HCT116 (cell line): ENCODE data around the gene DMD. TPM values are rescaled to one million over a fixed set of nuclear protein-coding genes. Genes with fewer than 3 reads are reported as not detected.

Experiments
- ATAC-seq: fragments of 200-7000 bp; cut with Tn5 transposase; 2 replicates; pipeline ENCODE4 v1.9.1; 2020; ENCODE audit warnings: mild to moderate bottlenecking, moderate library complexity
- BruUV-seq: library from RNA; stranded (reverse); fragments of 400-500 nt; replicated peaks from 2 replicates; lab custom pipeline; 2021; lab: Mats Ljungman, UMichigan
- CTCF ChIA-PET: fragments of 300-600 bp; sonication (Branson Sonifier 250); formaldehyde crosslinking; loops from one replicate; lab custom pipeline; 2021; ENCODE audit warnings: antibody characterized with exemption; lab: Charles Lee
- POLR2A ChIA-PET: fragments of 300-600, 350-600 bp; sonication (Branson Sonifier 250); formaldehyde crosslinking; loops from one replicate; lab custom pipeline; 2021; ENCODE audit warnings: antibody characterized with exemption; lab: Charles Lee
- RAD21 ChIA-PET, 2 experiments: fragments of 300-600 bp; sonication (Branson Sonifier 250); formaldehyde crosslinking; loops; one replicate each; lab custom pipeline; 2023; ENCODE audit warnings: low total read pairs in 2 of 2; ENCODE audit not compliant: uncharacterized antibody in 2 of 2, unreplicated experiment in 2 of 2, low non-redundant PET in 1 of 2; lab: Charles Lee
- DNase-seq: peaks from one replicate; pipeline ENCODE4 v3.0.0-alpha.2; 2010; ENCODE audit warnings: low read depth, low spot score
- H2AFZ ChIP-seq: fragments of 200-600 bp; shearing (Covaris generic), sonication (generic); 2 replicates; pipeline ENCODE4 v1.6.1; 2017; ENCODE audit warnings: low read depth, mixed run types, mixed read lengths, antibody characterized with exemption, low read length; ENCODE audit not compliant: poor library complexity, severe bottlenecking
- H3K27ac ChIP-seq: 2 replicates; pipeline ENCODE4 v1.5.1; 2012; ENCODE audit warnings: low read depth, low read length
- H3K27me3 ChIP-seq: fragments of 200-600 bp; sonication (generic); 2 replicates; pipeline ENCODE4 v1.6.1; 2016; ENCODE audit warnings: mixed run types, low read length, mixed read lengths; ENCODE audit not compliant: insufficient read depth
- H3K36me3 ChIP-seq, 2 experiments: fragments of 200-500 bp in 1 of 2; fragments of 200-600 bp in 1 of 2; sonication (Bioruptor generic) in 1 of 2; sonication (generic) in 1 of 2; 2 replicates each; pipeline versions ENCODE4 v1.5.1 to v1.6.1; 2014 to 2016; ENCODE audit warnings: low read length in 2 of 2, inconsistent platforms in 1 of 2, mixed read lengths in 1 of 2, mixed run types in 1 of 2; ENCODE audit not compliant: insufficient read depth in 2 of 2, control insufficient read depth in 1 of 2
- H3K4me1 ChIP-seq, 2 experiments: fragments of 200-600 bp in 1 of 2; sonication (generic) in 1 of 2; 2 replicates each; pipeline versions ENCODE4 v1.5.1 to v1.6.1; 2012 to 2017; ENCODE audit warnings: low read length in 2 of 2, inconsistent platforms in 1 of 2, mild to moderate bottlenecking in 1 of 2, mixed read lengths in 1 of 2, mixed run types in 1 of 2, moderate library complexity in 1 of 2; ENCODE audit not compliant: insufficient read depth in 2 of 2, control insufficient read depth in 1 of 2
- H3K4me2 ChIP-seq: fragments of 200-600 bp; sonication (generic); 2 replicates; pipeline ENCODE4 v1.6.1; 2017; ENCODE audit warnings: mixed run types, low read length, mixed read lengths
- H3K4me3 ChIP-seq, 2 experiments: fragments of 200-600 bp in 1 of 2; sonication (generic) in 1 of 2; replicated peaks in 1 of 2; 2 replicates each; pipeline ENCODE4 v1.5.1; 2011 to 2016; ENCODE audit warnings: low read length in 2 of 2, control low read depth in 1 of 2, low read depth in 1 of 2, mild to moderate bottlenecking in 1 of 2, mixed read lengths in 1 of 2, mixed run types in 1 of 2
- H3K79me2 ChIP-seq: fragments of 200-600 bp; sonication (generic); 2 replicates; pipeline ENCODE4 v1.6.1; 2017; ENCODE audit warnings: mild to moderate bottlenecking, mixed run types, low read length, moderate library complexity, mixed read lengths; ENCODE audit not compliant: insufficient read depth
- H3K9ac ChIP-seq: fragments of 200-600 bp; sonication (generic); 2 replicates; pipeline ENCODE4 v1.6.1; 2016; ENCODE audit warnings: low read length, mixed read lengths
- H3K9me2 ChIP-seq: fragments of 200-600 bp; sonication (generic), shearing (Covaris generic); 2 replicates; pipeline ENCODE4 v1.6.1; 2017; ENCODE audit warnings: mixed run types, mild to moderate bottlenecking, moderate library complexity; ENCODE audit not compliant: insufficient read depth
- H3K9me3 ChIP-seq, 2 experiments: fragments of 200-500 bp in 1 of 2; fragments of 200-600 bp in 1 of 2; sonication (Bioruptor generic) in 1 of 2; sonication (generic) in 1 of 2; 2 replicates each; pipeline ENCODE4 v1.6.1; 2014 to 2017; ENCODE audit warnings: low read length in 2 of 2, mixed read lengths in 2 of 2, inconsistent platforms in 1 of 2, low read depth in 1 of 2, mild to moderate bottlenecking in 1 of 2, mixed run types in 1 of 2, moderate library complexity in 1 of 2; ENCODE audit not compliant: control insufficient read depth in 1 of 2, insufficient read depth in 1 of 2
- H4K20me1 ChIP-seq: fragments of 200-600 bp; sonication (generic), shearing (Covaris generic); 2 replicates; pipeline ENCODE4 v1.6.1; 2017; ENCODE audit warnings: mixed run types, mild to moderate bottlenecking, moderate library complexity; ENCODE audit not compliant: insufficient read depth
- CBX3 ChIP-seq: IDR thresholded peaks from 2 replicates; pipeline ENCODE4 v1.6.1; 2012; ENCODE audit warnings: low read depth
- CEBPB ChIP-seq: IDR thresholded peaks from 2 replicates; pipeline ENCODE4 v1.6.1; 2012; ENCODE audit warnings: low read depth
- EGR1 ChIP-seq: IDR thresholded peaks from 2 replicates; pipeline ENCODE4 v1.6.1; 2012; ENCODE audit warnings: low read depth
- EZH2phosphoT487 ChIP-seq: fragments of 200-600 bp; IDR thresholded peaks from 2 replicates; pipeline ENCODE4 v1.6.1; 2018; ENCODE audit warnings: antibody characterized with exemption, borderline replicate concordance
- MAX ChIP-seq: IDR thresholded peaks from 2 replicates; pipeline ENCODE4 v1.6.1; 2012
- POLR2AphosphoS5 ChIP-seq: IDR thresholded peaks from 2 replicates; pipeline ENCODE4 v1.6.1; 2011; ENCODE audit warnings: mild to moderate bottlenecking, low read depth, low read length, moderate library complexity
- RAD21 ChIP-seq: IDR thresholded peaks from 2 replicates; pipeline ENCODE4 v1.6.1; 2012; ENCODE audit warnings: low read depth, mild to moderate bottlenecking
- REST ChIP-seq: IDR thresholded peaks from 2 replicates; pipeline ENCODE4 v1.6.1; 2012; ENCODE audit warnings: low read depth
- SP1 ChIP-seq: IDR thresholded peaks from 2 replicates; pipeline ENCODE4 v1.6.1; 2012; ENCODE audit warnings: low read depth
- SRF ChIP-seq: IDR thresholded peaks from 2 replicates; pipeline ENCODE4 v1.6.1; 2012; ENCODE audit warnings: low read depth
- YY1 ChIP-seq: IDR thresholded peaks from 2 replicates; pipeline ENCODE4 v1.6.1; 2011; ENCODE audit warnings: low read length, low read depth, moderate library complexity, mild to moderate bottlenecking; ENCODE audit not compliant: insufficient replicate concordance; ENCODE audit errors: extremely low read depth
- ZBTB33 ChIP-seq: IDR thresholded peaks from 2 replicates; pipeline ENCODE4 v1.6.1; 2011; ENCODE audit warnings: mild to moderate bottlenecking, low read length, moderate library complexity; ENCODE audit not compliant: insufficient replicate concordance; ENCODE audit errors: extremely low read depth
- ZFX ChIP-seq: fragments of 450-650 bp; IDR thresholded peaks from 2 replicates; pipeline ENCODE4 v1.6.1; 2017
- ZNF274 ChIP-seq: fragments of 200-500 bp; sonication (Bioruptor generic); IDR thresholded peaks from 2 replicates; pipeline ENCODE4 v1.6.1; 2014; ENCODE audit warnings: mild to moderate bottlenecking, low read depth, low read length, inconsistent platforms
- intact Hi-C: fragments of 100-400 bp; cut with micrococcal nuclease; formaldehyde crosslinking; loops from 2 replicates; pipeline ENCODE4 v1.10.0; 2022
- total RNA-seq: library from RNA; stranded (reverse); gene quantifications from one replicate; pipeline ENCODE4 v1.2.1, GENCODE V29; 2021; ENCODE audit not compliant: unreplicated experiment

Gene DMD
- total RNA-seq, 1 experiment from 2014 or later = 0.05 TPM

- intact Hi-C loops = no loop called here
- CTCF ChIA-PET = no interaction called here
- no peak for DNase-seq
- Histone ChIP-seq H3K27me3 (no peaks in the 10 kb centered on the region), H3K4me3 (no peak overlapping the region)
- TF ChIP-seq CEBPB (no peak), REST (no peak), ZFX (no peak), RAD21 (no peak), ZNF274 (no peak), SP1 (no peak), CBX3 (no peak), EGR1 (no peak), YY1 (no peak), EZH2phosphoT487 (no peak), POLR2AphosphoS5 (no peak), ZBTB33 (no peak), MAX (no peak), SRF (no peak)
- TF ChIP-seq, all 23 proteins: peak for 0
- no peaks in the 10 kb centered on the region for H3K79me2 ChIP-seq
- no peaks in the 10 kb centered on the region for H3K9me3 ChIP-seq
- H3K27ac ChIP-seq = no peak overlapping the region
- ChIA-PET POLR2A (no interaction called here), RAD21 (no interaction called here)
- no peaks in the 10 kb centered on the region for H3K36me3 ChIP-seq
- H3K9ac ChIP-seq = no peak overlapping the region
- no peak overlapping the region for H2AFZ ChIP-seq
- no peaks in the 10 kb centered on the region for H4K20me1 ChIP-seq
- no peaks in the 10 kb centered on the region for H3K4me1 ChIP-seq
- no peaks in the 10 kb centered on the region for H3K9me2 ChIP-seq
- H3K4me2 ChIP-seq = no peak overlapping the region
- ATAC-seq = no peak
- BruUV-seq = no TSS peak
Measured at GRCh38 chrX:32395878-32396277, 815.5 kb downstream of the DMD start.
